H1 (cell line): ENCODE measurements around the gene SLC15A3. TPM values are rescaled to one million over a fixed set of nuclear protein-coding genes. Genes with fewer than 3 reads are reported as not detected.

Experiments
- ATF3 ChIP-seq: IDR thresholded peaks from 2 replicates; pipeline ENCODE4 v1.6.1; 2011; ENCODE audit warnings: low read depth, mild to moderate bottlenecking, low read length; ENCODE audit not compliant: insufficient read depth
- HDAC2 ChIP-seq, 2 experiments: fragments of 300-600 bp in 1 of 2; sonication (generic) in 1 of 2; IDR thresholded peaks; 2 replicates each; pipeline ENCODE4 v1.6.1; 2011 to 2012; ENCODE audit warnings: low read depth in 2 of 2, low read length in 2 of 2, mild to moderate bottlenecking in 2 of 2, moderate library complexity in 2 of 2, borderline replicate concordance in 1 of 2, inconsistent platforms in 1 of 2
- MAX ChIP-seq: IDR thresholded peaks from 2 replicates; pipeline ENCODE4 v1.6.1; 2012; ENCODE audit warnings: inconsistent platforms
- NRF1 ChIP-seq: IDR thresholded peaks from 2 replicates; pipeline ENCODE4 v1.6.1; 2011; ENCODE audit warnings: mild to moderate bottlenecking, low read depth, low read length, improper control_type of control experiment
- SUZ12 ChIP-seq: fragments of 200-600 bp; sonication (generic); IDR thresholded peaks from 2 replicates; pipeline ENCODE4 v1.6.1; 2012; ENCODE audit warnings: mild to moderate bottlenecking, inconsistent platforms, low read length, moderate library complexity, mixed read lengths
- USF2 ChIP-seq: IDR thresholded peaks from 2 replicates; pipeline ENCODE4 v1.6.1; 2011; ENCODE audit warnings: low read length, improper control_type of control experiment
- ZNF274 ChIP-seq: IDR thresholded peaks from 2 replicates; pipeline ENCODE4 v1.7.0; 2012; ENCODE audit warnings: low read length, borderline replicate concordance; ENCODE audit errors: extremely low read depth
- polyA plus RNA-seq, 7 experiments: library from polyadenylated mRNA; depleted of rRNA in 3 of 7; stranded (reverse) in 5 of 7; unstranded in 2 of 7; fragments of >200 nt in 5 of 7; fragments of 200-250 nt in 2 of 7; gene quantifications; 1 replicate in 5 of 7; 2 replicates in 1 of 7; 4 replicates in 1 of 7; pipeline versions ENCODE4 v1.2.1 to v1.2.3, GENCODE V29; 2011 to 2013; ENCODE audit warnings: missing spikeins in 2 of 7, mixed read lengths in 2 of 7
- total RNA-seq: library from RNA; stranded (reverse); fragmentation: NEBNext Ultra II Directional; extraction: Animal tissue kit (Norgen Biotek cat#: 25700); gene quantifications from 2 replicates; pipeline ENCODE4 v1.2.1, GENCODE V29; 2021

The SLC15A3 gene
- total and polyA plus RNA-seq, 2 of the 8 experiments (the other 6 are each of a cell fraction or from before 2014, with no cell fraction given) = 25.8 to 31.0 TPM

GRCh38 chr11:60989093-60989650, 37.2 kb upstream of the SLC15A3 start (continued):
- TF ChIP-seq NRF1 (no peak), ZNF274 (no peak), HDAC2 (IDR thresholded peaks at IDR 0.05; ENCODE audit: borderline replicate concordance in 1 of 2, low read depth in 2 of 2, low read length in 2 of 2) (no peak), USF2 (no peak), ATF3 (no peak), SUZ12 (no peak), MAX (no peak)
